K562 (cell line): ENCODE results near the gene LOXL3. TPM values are rescaled to one million over a fixed set of nuclear protein-coding genes. Genes with fewer than 3 reads are reported as not detected.

ENCODE experiments used
- ATAC-seq: fragments of 200-7000 bp; cut with Tn5 transposase; 3 replicates; pipeline ENCODE4 v1.9.1; 2020; ENCODE audit warnings: moderate library complexity
- BruUV-seq: library from RNA; stranded (reverse); fragments of 400-500 nt; replicated peaks from 2 replicates; lab custom pipeline; 2021; lab: Mats Ljungman, UMichigan
- CTCF ChIA-PET: fragments of 300-600 bp; formaldehyde crosslinking; extraction: SDS; loops from one replicate; lab custom pipeline; 2021; ENCODE audit warnings: low intra/inter-chr PET ratio; lab: Yijun Ruan, JAX
- POLR2A ChIA-PET: fragments of 300-600, 350-650 bp; sonication (Branson Sonifier 250); formaldehyde crosslinking; extraction: SDS; loops from one replicate; lab custom pipeline; 2021; ENCODE audit warnings: antibody characterized with exemption, inconsistent platforms; lab: Yijun Ruan, JAX
- DNase-seq, 4 experiments: peaks; one replicate each; pipeline versions ENCODE4 v3.0.0 to v3.0.0-alpha.2; 2011 to 2018; ENCODE audit warnings: low spot score in 3 of 4, mixed read lengths in 3 of 4; ENCODE audit errors: extremely low read depth in 1 of 4
- FAIRE-seq: peaks from 2 replicates; lab custom pipeline; 2011; peaks lifted over from hg19 to GRCh38; lab: Jason Lieb, UNC
- H2AFZ ChIP-seq: 2 replicates; pipeline ENCODE4 v1.6.0; 2011; ENCODE audit warnings: low read depth, low read length, control low read depth, inconsistent platforms
- H3K27ac ChIP-seq: fragments of 200-600 bp; 3 replicates; pipeline ENCODE4 v1.8.0; 2011; ENCODE audit warnings: low read depth, mild to moderate bottlenecking, control low read depth, inconsistent platforms, low read length, moderate library complexity, mixed read lengths; ENCODE audit errors: extremely low read depth
- H3K27me3 ChIP-seq, 2 experiments: fragments of 300-600 bp in 1 of 2; 2 replicates in 1 of 2; 3 replicates in 1 of 2; pipeline versions ENCODE4 v1.6.0 to v1.8.0; 2011; ENCODE audit warnings: inconsistent platforms in 2 of 2, low read length in 2 of 2, mild to moderate bottlenecking in 1 of 2, mixed read lengths in 1 of 2, moderate library complexity in 1 of 2; ENCODE audit not compliant: control insufficient read depth in 2 of 2, insufficient read depth in 2 of 2
- H3K36me3 ChIP-seq: fragments of 300-600 bp; 3 replicates; pipeline ENCODE4 v1.8.0; 2011; ENCODE audit warnings: mild to moderate bottlenecking, low read length, inconsistent platforms; ENCODE audit not compliant: control insufficient read depth, insufficient read depth
- H3K4me1 ChIP-seq, 2 experiments: fragments of 200-600 bp in 1 of 2; replicated peaks in 1 of 2; 2 replicates in 1 of 2; 3 replicates in 1 of 2; pipeline versions ENCODE4 v1.5.1 to v1.8.0; 2011; ENCODE audit warnings: inconsistent platforms in 2 of 2, low read length in 2 of 2, mild to moderate bottlenecking in 1 of 2, mixed read lengths in 1 of 2, moderate library complexity in 1 of 2; ENCODE audit not compliant: control insufficient read depth in 2 of 2, insufficient read depth in 2 of 2
- H3K4me2 ChIP-seq: 2 replicates; pipeline ENCODE4 v1.6.1; 2011; ENCODE audit warnings: low read length, control low read depth, inconsistent platforms, mixed read lengths; ENCODE audit not compliant: insufficient read depth
- H3K4me3 ChIP-seq: fragments of 200-600 bp; sonication (generic), shearing (Covaris generic); 2 replicates; pipeline ENCODE4 v1.5.1; 2016; ENCODE audit warnings: control low read depth, inconsistent platforms
- H3K79me2 ChIP-seq: fragments of 200-600 bp; 3 replicates; pipeline ENCODE4 v1.8.0; 2011; ENCODE audit warnings: low read length, inconsistent platforms; ENCODE audit not compliant: control insufficient read depth, insufficient read depth
- H3K9ac ChIP-seq, 2 experiments: 2 replicates each; pipeline versions ENCODE4 v1.6.0 to v1.6.1; 2011; ENCODE audit warnings: low read depth in 2 of 2, low read length in 2 of 2, control low read depth in 1 of 2, inconsistent platforms in 1 of 2, mild to moderate bottlenecking in 1 of 2, mixed read lengths in 1 of 2; ENCODE audit not compliant: insufficient read depth in 1 of 2
- H3K9me1 ChIP-seq: one replicate; pipeline ENCODE4 v1.6.0; 2011; ENCODE audit warnings: inconsistent platforms, mild to moderate bottlenecking, low read length, moderate library complexity; ENCODE audit not compliant: control insufficient read depth, insufficient read depth
- H3K9me3 ChIP-seq: replicated peaks from 2 replicates; pipeline ENCODE4 v1.5.1; 2011; ENCODE audit warnings: low read depth, low read length, inconsistent platforms; ENCODE audit not compliant: control insufficient read depth, insufficient read depth
- H4K20me1 ChIP-seq: replicated peaks from 2 replicates; pipeline ENCODE4 v1.6.1; 2011; ENCODE audit warnings: low read length, inconsistent platforms, mixed read lengths; ENCODE audit not compliant: control insufficient read depth, insufficient read depth
- CREBBP ChIP-seq: IDR thresholded peaks from one replicate; pipeline ENCODE4 v1.6.1; 2012; ENCODE audit warnings: low read depth, mild to moderate bottlenecking, control low read depth, inconsistent platforms, low read length
- CREM ChIP-seq: IDR thresholded peaks from 2 replicates; pipeline ENCODE4 v1.6.1; 2014; ENCODE audit warnings: antibody characterized with exemption, low read depth
- CTCFL ChIP-seq: IDR thresholded peaks from 2 replicates; pipeline ENCODE4 v1.6.1; 2011; ENCODE audit warnings: borderline replicate concordance, low read depth, mild to moderate bottlenecking, moderate library complexity, low read length; ENCODE audit not compliant: insufficient read depth, poor library complexity, severe bottlenecking
- CXXC5 ChIP-seq: fragments of 250-450 bp; sonication (Bioruptor Pico); IDR thresholded peaks from 2 replicates; pipeline ENCODE4 v1.8.0; 2022; ENCODE audit warnings: inconsistent platforms, mild to moderate bottlenecking, moderate library complexity
- EP300 ChIP-seq: IDR thresholded peaks from 2 replicates; pipeline ENCODE4 v1.6.1; 2012; ENCODE audit warnings: low read length, improper control_type of control experiment
- MECOM ChIP-seq: fragments of 250-450 bp; sonication (Bioruptor Pico); IDR thresholded peaks from 2 replicates; pipeline ENCODE4 v1.8.0; 2022; ENCODE audit warnings: inconsistent platforms
- NFIC ChIP-seq: fragments of 450-650 bp; IDR thresholded peaks from 2 replicates; pipeline ENCODE4 v1.6.1; 2017; ENCODE audit warnings: mild to moderate bottlenecking, inconsistent platforms
- NRF1 ChIP-seq, 2 experiments: fragments of 450-650 bp; IDR thresholded peaks in 1 of 2; conservative IDR thresholded peaks in 1 of 2; 2 replicates each; pipeline ENCODE4 v1.6.1; 2014; ENCODE audit warnings: mild to moderate bottlenecking in 2 of 2
- NUFIP1 ChIP-seq: fragments of 450-650 bp; IDR thresholded peaks from 2 replicates; pipeline ENCODE4 v1.6.1; 2018; ENCODE audit not compliant: partially characterized antibody
- PHF8 ChIP-seq: fragments of 200-600 bp; sonication (generic); IDR thresholded peaks from 2 replicates; pipeline ENCODE4 v1.6.1; 2012; ENCODE audit warnings: mixed run types, mild to moderate bottlenecking, inconsistent platforms, low read length, moderate library complexity, borderline replicate concordance
- PTTG1 ChIP-seq: fragments of 450-650 bp; IDR thresholded peaks from 2 replicates; pipeline ENCODE4 v1.6.1; 2016; ENCODE audit warnings: low read depth, mild to moderate bottlenecking, missing genetic modification characterization, missing compliant biosample characterization
- SOX6 ChIP-seq: fragments of 450-650 bp; IDR thresholded peaks from 2 replicates; pipeline ENCODE4 v1.6.1; 2014; ENCODE audit warnings: mild to moderate bottlenecking
- ZFP30 ChIP-seq: fragments of 250-450 bp; sonication (Bioruptor Pico); IDR thresholded peaks from 2 replicates; pipeline ENCODE4 v1.8.0; 2022; ENCODE audit warnings: moderate library complexity, mild to moderate bottlenecking, inconsistent platforms, borderline replicate concordance
- whole genome bisulfite sequencing: fragments of 100-300 bp; shearing (Covaris generic); methylation state at CpG from one replicate; pipeline ENCODE4 v1.1.6; 2016; ENCODE audit warnings: low coverage, mixed read lengths; ENCODE audit not compliant: insufficient coverage; ENCODE audit errors: missing lambda C conversion rate; 5-methylcytosine and 5-hydroxymethylcytosine counted together
- in situ Hi-C: fragments of 300-500 bp; cut with MboI; formaldehyde crosslinking; loops from 4 replicates; pipeline ENCODE4 v1.15.0; 2018; ENCODE audit warnings: inconsistent platforms, mixed read lengths
- intact Hi-C: fragments of 100-400 bp; cut with micrococcal nuclease; formaldehyde crosslinking; loops from 2 replicates; pipeline ENCODE4 v1.14.2; 2022
- polyA plus RNA-seq, 8 experiments: library from polyadenylated mRNA; depleted of rRNA in 4 of 8; stranded (reverse) in 5 of 8; unstranded in 3 of 8; fragments of >200 nt; fragmentation: Nextera tagmentation in 2 of 8; fragmentation: Illumina TruSeq in 1 of 8; extraction: Ambion mirVana in 2 of 8; extraction: Trizol in 1 of 8; gene quantifications; 2 replicates each; pipeline versions ENCODE4 v1.2.1 to v1.2.3, GENCODE V29; 2011 to 2014; ENCODE audit warnings: inconsistent platforms in 1 of 8, missing spikeins in 1 of 8
- total RNA-seq, 7 experiments: library from RNA; depleted of rRNA in 6 of 7; stranded (reverse); fragments of >200 nt in 6 of 7; fragmentation: Illumina TruSeq in 2 of 7; extraction: Trizol in 2 of 7; gene quantifications; 2 replicates each; pipeline versions ENCODE4 v1.2.1 to v1.2.3, GENCODE V29; 2011 to 2021; ENCODE audit warnings: low replicate concordance in 1 of 7
- TF ChIP-seq, protein P1 (sequence below), 2 experiments: fragments of 450-650 bp; conservative IDR thresholded peaks; 2 replicates each; pipeline ENCODE4 v1.6.1; 2017; ENCODE audit warnings: mild to moderate bottlenecking in 2 of 2, moderate library complexity in 2 of 2
- TF ChIP-seq, protein P2 (sequence below): fragments of 450-650 bp; IDR thresholded peaks from 2 replicates; pipeline ENCODE4 v1.6.1; 2016
- TF ChIP-seq, protein P3 (sequence below): IDR thresholded peaks from 2 replicates; pipeline ENCODE4 v1.6.1; 2011; ENCODE audit not compliant: insufficient read length; ENCODE audit errors: extremely low read depth

The LOXL3 gene
- total and polyA plus RNA-seq, 9 of the 15 experiments (the other 6 are each of a cell fraction or from before 2014, with no cell fraction given): 0.22 to 0.99 (median 0.31) TPM

GRCh38 chr2:74554820-74555531 lies 1.2 kb upstream of the LOXL3 start:
- Histone ChIP-seq H4K20me1 (no peaks in the 10 kb centered on the region), H3K4me3 (peak overlapping the region; percentile 66), H3K4me2 (peak overlapping the region; percentile 95), H3K4me1 (peaks cover 18 to 49% of the 10 kb centered on the region in 2 experiments), H2AFZ (peak overlapping the region; percentile 90), H3K27ac (peak overlapping the region; percentile 92), H3K27me3 (peaks cover 0 to 1% of the 10 kb centered on the region in 2 experiments; a peak in 1 of 5 replicates), H3K36me3 (peaks cover 17% of the 10 kb centered on the region; the same call in 1 of the 3 replicates), H3K9me1 (no peaks in the 10 kb centered on the region), H3K79me2 (peaks cover 15% of the 10 kb centered on the region; the same call in 2 of the 3 replicates), H3K9me3 (no peaks in the 10 kb centered on the region), H3K9ac (peak overlapping the region; percentile 83 to 99)
- ATAC-seq (peak; percentile 84), FAIRE-seq (peak; percentile 65), DNase-seq (peak; percentile 67 to 70 (median 68))
- TSS peak; percentile 70 for BruUV-seq
- CTCF ChIA-PET: no interaction called here
- POLR2A ChIA-PET: interaction anchor here (0.6 to 1.2 kb wide), 7 partner anchors 9 to 328 kb away, joined by 3 to 4 read pairs (median 3); no protein-coding TSS in a partner anchor
- intact Hi-C loops (loop anchor here (2.0 kb wide), 1 partner anchor 24 kb away; no protein-coding TSS in a partner anchor), in situ Hi-C loops (no loop called here)
- 1% methylated on average over 41 of the region's 58 CpGs for WGBS
- TF ChIP-seq PHF8: peak; percentile 68; the same call in 1 of the 2 replicates
- TF ChIP-seq SOX6: 0 out of 2 replicates have a peak, but pooled peaks have one; percentile 7
- TF ChIP-seq, protein P1, sequence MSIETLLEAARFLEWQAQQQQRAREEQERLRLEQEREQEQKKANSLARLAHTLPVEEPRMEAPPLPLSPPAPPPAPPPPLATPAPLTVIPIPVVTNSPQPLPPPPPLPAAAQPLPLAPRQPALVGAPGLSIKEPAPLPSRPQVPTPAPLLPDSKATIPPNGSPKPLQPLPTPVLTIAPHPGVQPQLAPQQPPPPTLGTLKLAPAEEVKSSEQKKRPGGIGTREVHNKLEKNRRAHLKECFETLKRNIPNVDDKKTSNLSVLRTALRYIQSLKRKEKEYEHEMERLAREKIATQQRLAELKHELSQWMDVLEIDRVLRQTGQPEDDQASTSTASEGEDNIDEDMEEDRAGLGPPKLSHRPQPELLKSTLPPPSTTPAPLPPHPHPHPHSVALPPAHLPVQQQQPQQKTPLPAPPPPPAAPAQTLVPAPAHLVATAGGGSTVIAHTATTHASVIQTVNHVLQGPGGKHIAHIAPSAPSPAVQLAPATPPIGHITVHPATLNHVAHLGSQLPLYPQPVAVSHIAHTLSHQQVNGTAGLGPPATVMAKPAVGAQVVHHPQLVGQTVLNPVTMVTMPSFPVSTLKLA (conservative IDR thresholded peaks at IDR 0.05): peak in 1 of 2 experiments; percentile 12; a peak in 3 of 4 replicates
- TF ChIP-seq NRF1 (conservative IDR thresholded peaks at IDR 0.05 in 1 of 2, IDR thresholded peaks at IDR 0.05 in 1 of 2): peak; percentile 89 to 91
- no peak for TF ChIP-seq CTCFL
- peak; percentile 65; the same call in 1 of the 2 replicates for TF ChIP-seq CXXC5 (CRISPR knock-in tag)
- TF ChIP-seq NUFIP1: no peak
- no peak for TF ChIP-seq ZFP30 (CRISPR knock-in tag)
- no peak for TF ChIP-seq PTTG1 (tag)
- TF ChIP-seq, protein P2, sequence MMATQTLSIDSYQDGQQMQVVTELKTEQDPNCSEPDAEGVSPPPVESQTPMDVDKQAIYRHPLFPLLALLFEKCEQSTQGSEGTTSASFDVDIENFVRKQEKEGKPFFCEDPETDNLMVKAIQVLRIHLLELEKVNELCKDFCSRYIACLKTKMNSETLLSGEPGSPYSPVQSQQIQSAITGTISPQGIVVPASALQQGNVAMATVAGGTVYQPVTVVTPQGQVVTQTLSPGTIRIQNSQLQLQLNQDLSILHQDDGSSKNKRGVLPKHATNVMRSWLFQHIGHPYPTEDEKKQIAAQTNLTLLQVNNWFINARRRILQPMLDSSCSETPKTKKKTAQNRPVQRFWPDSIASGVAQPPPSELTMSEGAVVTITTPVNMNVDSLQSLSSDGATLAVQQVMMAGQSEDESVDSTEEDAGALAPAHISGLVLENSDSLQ: peak; percentile 18; the same call in 1 of the 2 replicates
- TF ChIP-seq, protein P3, sequence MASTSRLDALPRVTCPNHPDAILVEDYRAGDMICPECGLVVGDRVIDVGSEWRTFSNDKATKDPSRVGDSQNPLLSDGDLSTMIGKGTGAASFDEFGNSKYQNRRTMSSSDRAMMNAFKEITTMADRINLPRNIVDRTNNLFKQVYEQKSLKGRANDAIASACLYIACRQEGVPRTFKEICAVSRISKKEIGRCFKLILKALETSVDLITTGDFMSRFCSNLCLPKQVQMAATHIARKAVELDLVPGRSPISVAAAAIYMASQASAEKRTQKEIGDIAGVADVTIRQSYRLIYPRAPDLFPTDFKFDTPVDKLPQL: no peak
- no peak; the same call in 1 of the 2 replicates for TF ChIP-seq CREM
- TF ChIP-seq NFIC: peak; percentile 15; the same call in 1 of the 2 replicates
- no peak for TF ChIP-seq MECOM
- TF ChIP-seq EP300: no peak
- no peak for TF ChIP-seq CREBBP
